HAP-1 (cell line): Measurements from ENCODE around the gene ZNF28.
"Not testable (repeated sequence)": the region's sequence is repeated elsewhere in the genome, so short reads cannot be mapped to it uniquely, and the experiment has no call there.

Experiments used
- DNase-seq, 2 experiments: peaks; one replicate each; pipeline ENCODE4 v3.0.0-alpha.2; 2016 to 2020; ENCODE audit warnings: low spot score in 2 of 2
- H3K27me3 ChIP-seq: fragments of 250-450 bp; sonication (Bioruptor Pico); 2 replicates; pipeline ENCODE4 v1.5.1; 2020; ENCODE audit warnings: low read depth, mild to moderate bottlenecking, moderate library complexity
- H3K36me3 ChIP-seq: fragments of 250-450 bp; sonication (Bioruptor Pico); replicated peaks from 2 replicates; pipeline ENCODE4 v1.5.1; 2020; ENCODE audit warnings: mild to moderate bottlenecking
- H3K4me1 ChIP-seq: fragments of 250-450 bp; sonication (Bioruptor Pico); 2 replicates; pipeline ENCODE4 v1.5.1; 2020; ENCODE audit warnings: mild to moderate bottlenecking
- H3K4me3 ChIP-seq: fragments of 250-450 bp; sonication (Bioruptor Pico); 2 replicates; pipeline ENCODE4 v1.5.1; 2020; ENCODE audit warnings: mild to moderate bottlenecking, moderate library complexity
- H3K9me3 ChIP-seq: fragments of 250-450 bp; sonication (Bioruptor Pico); 2 replicates; pipeline ENCODE4 v1.5.1; 2020; ENCODE audit warnings: mild to moderate bottlenecking, moderate library complexity
- in situ Hi-C: fragments of 300-500 bp; cut with MboI; formaldehyde crosslinking; loops from 3 replicates; pipeline ENCODE4 v1.14.3; 2020; ENCODE audit warnings: low sequenced_read_pairs, inconsistent platforms, mixed read lengths

Gene ZNF28

DNA sequence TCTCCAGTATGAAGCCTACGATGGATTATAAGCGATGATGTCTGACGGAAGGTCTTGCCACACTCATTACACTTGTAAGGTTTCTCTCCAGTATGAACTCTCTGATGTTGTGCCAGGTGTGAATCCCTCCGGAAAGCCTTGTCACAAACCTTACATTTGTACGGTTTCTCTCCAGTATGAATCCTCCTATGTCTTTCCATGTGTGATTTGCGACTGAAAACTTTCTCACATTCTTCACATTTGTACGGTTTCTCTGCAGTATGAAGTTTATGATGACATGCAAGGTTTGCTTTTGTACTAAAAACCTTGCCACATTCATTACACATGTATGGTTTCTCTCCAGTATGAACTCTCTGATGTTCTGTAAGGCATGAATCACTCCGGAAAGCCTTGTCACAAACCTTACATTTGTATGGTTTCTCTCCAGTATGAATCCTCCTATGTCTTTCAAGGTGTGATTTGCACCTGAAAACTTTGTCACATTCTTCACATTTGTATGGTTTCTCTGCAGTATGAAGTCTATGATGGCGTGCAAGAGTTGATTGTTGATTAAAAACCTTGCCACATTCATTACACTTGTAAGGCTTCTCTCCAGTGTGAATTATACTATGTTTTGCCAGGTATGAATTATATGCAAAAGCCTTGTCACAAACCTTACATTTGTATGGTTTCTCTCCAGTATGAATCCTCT, 21.3 kb downstream of the ZNF28 start:
- H3K4me3 ChIP-seq, H3K27me3 ChIP-seq, H3K4me1 ChIP-seq, H3K9me3 ChIP-seq, DNase-seq, H3K36me3 ChIP-seq, in situ Hi-C loops: not testable (repeated sequence)

DNA sequence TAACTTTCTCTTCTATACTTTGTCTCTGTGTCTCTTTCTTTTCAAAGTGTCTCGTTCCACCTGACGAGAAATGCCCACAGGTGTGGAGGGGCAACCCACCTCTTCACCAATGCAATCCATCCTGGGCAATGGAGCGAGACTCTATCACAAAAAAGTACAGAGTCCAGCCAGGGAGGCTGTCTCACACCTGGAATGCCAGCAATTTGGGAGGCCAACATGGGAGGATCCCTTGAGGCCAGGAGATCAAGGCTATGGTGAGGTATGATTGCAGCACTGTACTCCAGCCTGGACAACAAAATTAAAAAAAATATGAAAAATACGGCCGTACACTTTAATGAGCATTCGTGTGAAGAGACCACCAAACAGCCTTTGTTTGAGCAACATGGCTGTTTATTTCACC, 32.0 kb downstream of the ZNF28 start:
- H3K27me3 ChIP-seq = no peaks in the 10 kb centered on the region
- H3K4me3 ChIP-seq = no peak overlapping the region
- H3K4me1 ChIP-seq = no peaks in the 10 kb centered on the region
- DNase-seq = no peak
- no peaks in the 10 kb centered on the region for H3K36me3 ChIP-seq
- H3K9me3 ChIP-seq = no peaks in the 10 kb centered on the region
- in situ Hi-C loops = no loop called here

DNA sequence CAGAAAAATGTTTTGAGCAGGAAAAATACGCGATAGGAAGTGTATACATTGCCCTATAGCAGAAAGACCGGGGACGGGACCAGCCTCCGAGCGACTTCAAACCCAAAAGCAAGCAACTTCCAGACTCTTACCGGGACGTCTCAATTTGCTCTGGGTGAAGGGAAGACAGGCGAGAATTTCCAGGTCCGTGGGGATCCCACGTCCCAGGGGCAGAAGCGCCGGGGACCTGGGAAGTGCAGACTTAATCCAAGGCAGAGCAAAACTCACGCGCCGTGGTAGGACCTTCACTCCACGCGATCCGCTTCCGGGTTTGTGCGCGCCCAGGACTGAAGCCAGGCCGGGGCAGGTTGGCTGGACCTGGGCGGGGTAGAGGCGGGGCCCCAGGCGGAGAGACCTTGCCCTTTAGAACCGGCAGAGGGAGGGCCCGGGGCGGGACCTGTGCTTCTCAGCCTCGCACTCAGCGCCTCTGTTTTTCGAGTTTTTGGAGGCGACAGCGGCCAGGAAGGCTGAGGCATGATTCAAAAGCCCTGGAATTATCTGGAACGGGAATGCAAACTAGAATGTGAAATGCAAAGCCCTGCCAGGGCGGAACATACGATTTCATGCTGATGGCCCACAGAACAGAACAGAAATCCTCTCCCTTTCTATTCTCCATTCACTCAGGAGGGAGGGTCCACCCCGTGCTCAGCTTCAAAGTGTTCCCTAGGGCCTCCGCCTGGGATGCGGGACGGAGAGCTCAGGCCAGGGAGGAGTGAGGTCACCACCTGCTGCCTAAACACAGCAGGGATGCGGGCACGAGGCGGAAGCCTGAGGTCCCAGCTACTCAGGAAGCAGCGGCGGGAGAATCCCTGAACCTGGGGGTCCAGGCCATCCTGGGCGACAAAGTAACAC, 34.7 kb downstream of the ZNF28 start, which contains the start of gene ZNF600:
TSS of gene ZNF600 (minus strand) at position 328 of the 891 bp plus-strand sequence. CDS start 7,903 bp downstream, outside the sequence.
- in situ Hi-C loops, H3K36me3 ChIP-seq, H3K4me1 ChIP-seq, DNase-seq, H3K27me3 ChIP-seq, H3K9me3 ChIP-seq, H3K4me3 ChIP-seq: not testable (repeated sequence)

DNA sequence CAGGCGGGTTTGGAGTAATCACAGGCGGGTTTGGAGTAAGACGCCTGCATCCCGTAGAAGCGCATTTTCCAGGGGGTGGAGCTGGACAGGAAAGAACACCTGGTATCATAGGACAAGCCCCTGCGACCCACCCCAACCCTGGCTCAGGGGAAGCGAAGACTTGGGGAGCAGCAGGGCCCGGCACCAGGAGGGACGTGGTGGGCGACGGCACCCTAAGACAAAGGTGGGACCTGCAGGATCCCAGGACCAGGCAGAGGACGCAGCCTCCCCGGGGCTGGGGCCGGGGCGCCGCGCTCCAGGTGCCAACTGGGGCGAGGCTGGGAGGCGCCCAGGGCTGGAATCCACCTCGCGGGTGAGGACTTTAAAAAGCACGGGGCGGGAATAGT, 35.4 kb downstream of the ZNF28 start:
- Histone ChIP-seq H3K36me3 (no peaks in the 10 kb centered on the region), H3K4me3 (no peak overlapping the region), H3K9me3 (no peaks in the 10 kb centered on the region), H3K4me1 (no peaks in the 10 kb centered on the region), H3K27me3 (no peaks in the 10 kb centered on the region)
- DNase-seq = no peak
- in situ Hi-C loops = no loop called here

DNA sequence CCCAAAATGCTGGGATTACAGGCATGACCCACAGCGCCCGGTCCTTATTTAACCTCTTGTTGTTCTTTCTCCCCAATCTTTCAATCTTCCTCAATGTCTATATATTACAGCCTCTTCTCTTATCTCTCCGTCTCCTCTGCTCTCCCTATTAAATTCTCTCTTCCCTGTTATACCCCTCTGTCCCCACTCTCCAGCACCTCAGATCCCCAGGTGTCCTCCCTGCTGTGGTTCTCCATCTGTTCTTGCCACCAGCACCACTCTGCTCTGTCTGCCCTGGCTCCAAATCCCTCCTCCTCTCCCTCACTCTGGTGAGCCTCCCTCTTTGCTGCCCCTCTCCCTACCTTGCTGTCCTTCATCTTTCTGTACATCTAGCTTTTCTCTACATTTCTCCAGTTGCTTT, 35.9 kb downstream of the ZNF28 start:
- in situ Hi-C loops = no loop called here

DNA sequence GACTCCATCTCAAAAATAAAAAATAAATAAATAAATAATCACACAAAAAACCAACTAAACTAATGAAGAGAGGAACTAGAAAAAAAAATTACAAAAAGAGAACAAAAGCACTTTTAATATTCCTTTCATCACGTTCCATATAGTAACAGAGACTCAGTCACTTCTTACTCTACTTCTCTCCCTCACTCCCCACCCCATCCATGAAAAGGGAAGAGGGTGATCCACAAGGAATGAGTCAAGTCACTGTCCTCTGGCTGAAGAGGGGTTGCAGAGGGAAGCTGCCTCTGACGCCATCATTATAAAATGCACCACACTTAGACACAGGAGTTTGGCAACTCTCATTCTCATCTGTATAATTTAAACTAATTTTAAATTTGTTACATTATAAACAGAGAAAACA, 38.6 kb downstream of the ZNF28 start:
- in situ Hi-C loops, H3K27me3 ChIP-seq: not testable (repeated sequence)

More for the DNA sequence above, 35.9 kb downstream of the ZNF28 start:
- Histone ChIP-seq H3K4me3 (no peak overlapping the region), H3K4me1 (no peaks in the 10 kb centered on the region), H3K9me3 (no peaks in the 10 kb centered on the region), H3K27me3 (no peaks in the 10 kb centered on the region), H3K36me3 (no peaks in the 10 kb centered on the region)
- no peak for DNase-seq

DNA sequence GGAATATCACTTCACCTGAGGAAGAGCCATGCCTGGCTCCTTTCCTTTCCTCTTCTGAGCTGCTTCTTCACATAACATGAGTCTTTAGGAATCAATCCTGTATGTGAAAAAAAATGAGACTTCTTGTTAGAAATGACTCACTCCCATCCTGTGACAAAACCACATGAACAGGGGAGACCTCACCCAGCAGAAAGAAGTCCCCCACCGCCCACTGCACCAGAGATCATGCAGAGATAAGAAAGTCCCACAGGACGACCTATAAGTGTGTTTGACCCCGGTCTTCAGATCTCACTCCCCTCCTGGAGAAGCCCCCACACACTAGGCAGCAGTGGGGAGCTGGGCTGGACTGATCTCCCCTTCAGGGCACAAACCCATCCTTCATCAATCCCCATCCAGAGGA, 42.6 kb downstream of the ZNF28 start:
- H3K36me3 ChIP-seq = no peaks in the 10 kb centered on the region
- H3K4me3 ChIP-seq = no peak overlapping the region
- no peaks in the 10 kb centered on the region for H3K9me3 ChIP-seq
- in situ Hi-C loops = no loop called here
- H3K4me1 ChIP-seq = no peaks in the 10 kb centered on the region
- no peaks in the 10 kb centered on the region for H3K27me3 ChIP-seq
- DNase-seq = no peak

More for the DNA sequence above, 38.6 kb downstream of the ZNF28 start:
- H3K4me3 ChIP-seq, H3K4me1 ChIP-seq, DNase-seq, H3K9me3 ChIP-seq, H3K36me3 ChIP-seq: not testable (repeated sequence)

DNA sequence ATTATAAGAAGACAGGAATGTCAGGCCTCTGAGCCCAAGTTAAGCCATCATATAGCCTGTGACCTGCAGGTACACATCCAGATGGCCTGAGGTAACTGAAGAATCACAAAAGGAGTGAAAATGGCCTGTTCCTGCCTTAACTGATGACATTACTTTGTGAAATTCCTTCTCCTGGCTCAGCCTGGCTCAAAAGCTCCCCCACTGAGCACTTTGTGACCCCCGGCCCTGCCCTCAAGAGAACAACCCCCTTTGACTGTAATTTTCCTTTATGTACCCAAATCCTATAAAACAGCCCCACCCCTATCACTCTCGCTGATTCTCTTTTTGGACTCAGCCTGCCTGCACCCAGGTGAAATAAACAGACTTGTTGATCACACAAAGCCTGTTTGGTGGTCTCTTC, 65.0 kb downstream of the ZNF28 start:
- H3K4me3 ChIP-seq, H3K9me3 ChIP-seq, DNase-seq, H3K36me3 ChIP-seq, in situ Hi-C loops, H3K4me1 ChIP-seq, H3K27me3 ChIP-seq: not testable (repeated sequence)

DNA sequence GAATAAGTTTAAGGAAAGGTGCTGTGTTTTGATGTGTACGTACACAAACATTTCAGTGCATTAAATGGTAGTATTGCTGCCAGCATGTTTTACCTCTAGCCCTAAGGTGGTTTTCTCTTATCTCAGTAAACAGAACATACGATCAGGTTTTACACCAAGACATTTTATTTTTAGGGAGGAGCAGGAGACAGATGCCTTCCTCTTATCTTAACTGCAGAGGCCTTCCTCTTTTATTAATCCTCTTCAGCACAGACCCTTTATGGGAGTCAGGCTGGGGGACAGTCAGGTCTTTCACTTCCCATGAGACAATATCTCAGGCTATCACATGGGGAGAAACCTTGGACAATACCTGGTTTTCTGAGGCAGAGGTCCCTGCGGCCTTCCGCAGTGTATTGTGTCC, 71.7 kb downstream of the ZNF28 start:
- in situ Hi-C loops = no loop called here
- Histone ChIP-seq H3K27me3 (no peaks in the 10 kb centered on the region), H3K9me3 (no peaks in the 10 kb centered on the region), H3K4me3 (no peak overlapping the region), H3K36me3 (no peaks in the 10 kb centered on the region), H3K4me1 (no peaks in the 10 kb centered on the region)
- no peak for DNase-seq

DNA sequence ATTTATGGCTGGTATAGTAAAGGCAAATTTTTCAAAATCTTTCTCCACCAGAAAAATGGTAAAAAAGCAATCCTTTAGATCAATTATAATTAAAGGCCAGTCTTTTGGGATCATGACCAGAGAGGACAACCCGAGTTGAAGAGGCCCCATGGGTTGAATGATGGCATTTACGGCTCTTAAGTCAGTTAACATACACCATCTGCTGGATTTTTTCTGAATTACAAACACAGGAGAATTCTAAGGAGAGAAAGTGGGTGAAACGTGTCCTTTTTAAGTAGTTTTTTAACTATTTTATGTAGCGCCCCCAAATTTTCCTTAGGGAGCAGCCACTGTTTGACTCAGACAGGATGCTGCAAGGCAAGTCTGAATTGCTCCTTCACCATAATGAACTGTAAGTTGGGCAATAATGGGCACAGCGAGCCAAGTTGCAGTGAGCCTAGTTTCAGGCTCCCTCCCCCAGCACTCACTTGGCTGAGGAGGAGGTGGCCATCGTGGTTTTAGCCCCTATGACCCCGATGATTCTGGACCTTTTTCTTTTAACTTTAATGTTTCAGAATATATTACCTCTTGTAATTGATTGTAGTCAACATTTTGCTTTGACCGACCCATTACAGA, 73.0 kb downstream of the ZNF28 start:
- DNase-seq = peak; percentile 10 to 33
- in situ Hi-C loops = no loop called here
- H3K4me1 ChIP-seq = no peaks in the 10 kb centered on the region
- H3K36me3 ChIP-seq = no peaks in the 10 kb centered on the region
- no peaks in the 10 kb centered on the region for H3K27me3 ChIP-seq
- no peak overlapping the region for H3K4me3 ChIP-seq
- H3K9me3 ChIP-seq = no peaks in the 10 kb centered on the region
